Activated T-helper 2 cell treated with anti-CD3 and anti-CD28 coated beads, Interferon-gamma antibody, Interleukin-2, Interleukin-4, amounts not matched to agents 10 μg/mL and 5 μg/mL and 100 μg/mL, durations not matched to agents 14 hours and 24 hours and 36 hours (primary cell): ENCODE results near the gene PDIK1L. TPM values are rescaled to one million over a fixed set of nuclear protein-coding genes. Genes with fewer than 3 reads are reported as not detected.

ENCODE experiments used
- DNase-seq: peaks from one replicate; pipeline ENCODE4 v3.0.0; 2021; ENCODE audit warnings: low spot score
- H3K27ac Mint-ChIP-seq: one replicate; pipeline ENCODE4 v1.8.0; 2021; ENCODE audit warnings: mixed read lengths
- H3K27me3 Mint-ChIP-seq: one replicate; pipeline ENCODE4 v1.8.0; 2021; ENCODE audit warnings: low read depth, mixed read lengths
- H3K36me3 Mint-ChIP-seq: one replicate; pipeline ENCODE4 v1.8.0; 2021; ENCODE audit warnings: low read depth, mixed read lengths
- H3K4me1 Mint-ChIP-seq: one replicate; pipeline ENCODE4 v1.8.0; 2021; ENCODE audit warnings: low read depth, mixed read lengths
- H3K4me3 Mint-ChIP-seq: one replicate; pipeline ENCODE4 v1.8.0; 2021; ENCODE audit warnings: low read depth, mild to moderate bottlenecking, moderate library complexity, mixed read lengths
- H3K9me3 Mint-ChIP-seq: one replicate; pipeline ENCODE4 v1.8.0; 2021; ENCODE audit warnings: mixed read lengths
- intact Hi-C: fragments of 100-400 bp; cut with micrococcal nuclease; formaldehyde crosslinking; loops from one replicate; pipeline ENCODE4 v1.15.1; 2023
- total RNA-seq: library from RNA; stranded (reverse); gene quantifications from 2 replicates; pipeline ENCODE4 v1.2.3, GENCODE V29; 2022

PDIK1L gene
- total RNA-seq, 1 donor from 2014 or later, result 17.2 TPM

- peaks cover 30% of the 10 kb centered on the region for H3K4me1 Mint-ChIP-seq
- DNase-seq, result no peak
- H3K4me3 Mint-ChIP-seq, result no peak overlapping the region
- no peaks in the 10 kb centered on the region for H3K27me3 Mint-ChIP-seq
- H3K27ac Mint-ChIP-seq, result no peak overlapping the region
- H3K36me3 Mint-ChIP-seq, result no peaks in the 10 kb centered on the region
- peaks cover 8% of the 10 kb centered on the region for H3K9me3 Mint-ChIP-seq
- intact Hi-C loops, result no loop called here
Measured at GRCh38 chr1:26130695-26131094, 19.1 kb downstream of the PDIK1L start.

GRCh38 chr1:26132128-26132833 is 20.7 kb downstream of the PDIK1L start:
- peaks cover 8% of the 10 kb centered on the region for H3K9me3 Mint-ChIP-seq
- no peaks in the 10 kb centered on the region for H3K36me3 Mint-ChIP-seq
- intact Hi-C loops, result no loop called here
- no peak overlapping the region for H3K4me3 Mint-ChIP-seq
- H3K27me3 Mint-ChIP-seq, result no peaks in the 10 kb centered on the region
- peaks cover 21% of the 10 kb centered on the region for H3K4me1 Mint-ChIP-seq
- no peak overlapping the region for H3K27ac Mint-ChIP-seq
- DNase-seq, result no peak

DNA sequence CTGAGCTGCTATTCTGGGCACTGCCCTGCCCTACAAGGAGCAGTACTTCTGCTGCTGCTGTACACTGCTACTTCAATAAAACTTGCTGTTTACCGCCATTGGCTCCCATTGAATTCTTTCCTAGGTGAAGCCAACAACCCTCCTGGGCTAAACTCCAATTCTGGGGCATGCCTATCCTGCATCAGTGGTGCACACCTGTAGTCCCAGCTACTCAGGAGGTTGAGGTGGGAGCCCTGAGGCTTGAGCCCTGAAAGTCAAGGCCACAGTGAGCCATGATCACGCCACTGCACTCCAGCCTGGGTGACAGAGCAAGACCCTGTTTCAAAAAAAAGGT is 21.2 kb downstream of the PDIK1L start:
- Mint-ChIP-seq H3K27ac (no peak overlapping the region), H3K27me3 (no peaks in the 10 kb centered on the region), H3K4me3 (no peak overlapping the region), H3K9me3 (peaks cover 8% of the 10 kb centered on the region), H3K36me3 (no peaks in the 10 kb centered on the region), H3K4me1 (peaks cover 16% of the 10 kb centered on the region)
- no peak for DNase-seq
- intact Hi-C loops, result no loop called here

DNA sequence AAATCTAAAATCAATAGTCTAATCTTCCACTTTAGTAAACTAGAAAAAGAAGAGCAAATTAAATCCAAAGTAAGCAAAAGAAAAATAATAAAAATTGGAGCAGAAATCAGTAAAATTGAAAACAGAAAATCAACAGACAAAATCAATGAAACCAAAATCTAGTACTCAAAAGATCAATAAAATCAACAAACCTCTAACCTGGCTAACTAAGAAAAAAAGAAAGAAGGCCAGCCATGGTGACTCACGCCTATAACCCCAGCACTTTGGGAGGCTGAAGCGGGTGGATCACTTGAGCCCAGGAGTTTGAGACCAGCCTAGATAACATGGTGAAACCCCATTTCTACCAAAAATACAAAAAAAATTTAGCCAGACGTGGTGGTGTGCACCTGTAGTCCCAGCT is 22.8 kb downstream of the PDIK1L start:
- Mint-ChIP-seq H3K4me3 (no peak overlapping the region), H3K27ac (no peak overlapping the region), H3K36me3 (no peaks in the 10 kb centered on the region), H3K9me3 (peaks cover 8% of the 10 kb centered on the region), H3K4me1 (peaks cover 15% of the 10 kb centered on the region), H3K27me3 (no peaks in the 10 kb centered on the region)
- intact Hi-C loops, result no loop called here
- DNase-seq, result no peak

GRCh38 chr1:26138974-26139558 is 27.4 kb downstream of the PDIK1L start:
- Mint-ChIP-seq H3K4me1 (peaks cover 8% of the 10 kb centered on the region), H3K27ac (no peak overlapping the region), H3K9me3 (peaks cover 4% of the 10 kb centered on the region), H3K36me3 (no peaks in the 10 kb centered on the region), H3K4me3 (no peak overlapping the region), H3K27me3 (peaks cover 7% of the 10 kb centered on the region)
- no peak for DNase-seq
- intact Hi-C loops, result no loop called here

DNA sequence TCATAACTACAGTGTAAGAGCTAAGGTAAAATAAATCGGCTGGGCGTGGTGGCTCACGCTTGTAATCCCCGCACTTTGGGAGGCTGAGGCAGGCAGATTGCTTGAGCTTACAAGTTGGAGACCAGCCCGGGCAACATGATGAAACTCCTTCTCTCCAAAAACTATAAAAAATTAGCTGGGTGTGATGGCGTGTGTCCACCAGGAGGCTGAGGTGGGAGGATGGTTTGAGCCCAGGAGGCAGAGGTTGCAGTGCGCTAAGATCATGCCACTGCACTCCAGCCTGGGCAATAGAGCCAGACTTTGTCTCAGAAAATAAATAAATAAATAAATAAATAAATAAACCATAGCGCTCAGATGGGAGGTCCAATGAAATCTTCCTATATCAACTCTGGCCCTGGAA is 30.5 kb downstream of the PDIK1L start:
- intact Hi-C loops, result no loop called here
- H3K27me3 Mint-ChIP-seq, result peaks cover 13% of the 10 kb centered on the region
- no peak for DNase-seq

GRCh38 chr1:26145041-26145959 is 33.7 kb downstream of the PDIK1L start:
- no peak overlapping the region for H3K4me3 Mint-ChIP-seq

More for the DNA sequence above, 30.5 kb downstream of the PDIK1L start:
- Mint-ChIP-seq H3K27ac (no peak overlapping the region), H3K4me1 (peaks cover 12% of the 10 kb centered on the region), H3K4me3 (no peak overlapping the region), H3K36me3 (no peaks in the 10 kb centered on the region), H3K9me3 (no peaks in the 10 kb centered on the region)

DNA sequence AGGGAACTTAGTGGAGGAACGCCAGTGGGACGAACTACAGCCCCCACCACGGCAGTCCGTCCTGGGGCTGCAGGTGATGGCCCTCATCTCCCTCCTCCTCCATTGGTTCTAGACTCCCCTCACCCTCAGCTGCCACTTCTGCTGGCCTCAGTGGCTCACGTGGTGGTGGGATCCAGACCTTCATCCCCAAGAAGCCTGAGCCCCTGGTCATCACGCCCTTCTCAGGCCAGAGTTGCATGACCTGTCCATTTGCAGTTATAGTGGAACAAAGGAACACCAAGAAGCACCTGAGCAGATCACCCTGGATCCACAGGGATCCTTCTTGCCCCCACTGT is 34.3 kb downstream of the PDIK1L start:
- Mint-ChIP-seq H3K27ac (no peak overlapping the region), H3K4me3 (no peak overlapping the region), H3K4me1 (peaks cover 4% of the 10 kb centered on the region)

More at GRCh38 chr1:26145041-26145959, 33.7 kb downstream of the PDIK1L start:
- H3K36me3 Mint-ChIP-seq, result no peaks in the 10 kb centered on the region
- intact Hi-C loops, result loop anchor here (1.0 to 2.0 kb wide), 2 partner anchors 40 to 110 kb away; no protein-coding TSS in a partner anchor
- no peaks in the 10 kb centered on the region for H3K9me3 Mint-ChIP-seq
- H3K4me1 Mint-ChIP-seq, result peaks cover 4% of the 10 kb centered on the region
- peaks cover 27% of the 10 kb centered on the region for H3K27me3 Mint-ChIP-seq
- DNase-seq, result peak; percentile 66
- no peak overlapping the region for H3K27ac Mint-ChIP-seq

GRCh38 chr1:26148887-26149286 is 37.3 kb downstream of the PDIK1L start:
- Mint-ChIP-seq H3K27ac (no peak overlapping the region), H3K4me1 (peaks cover 4% of the 10 kb centered on the region), H3K27me3 (peaks cover 36% of the 10 kb centered on the region), H3K4me3 (no peak overlapping the region), H3K9me3 (no peaks in the 10 kb centered on the region), H3K36me3 (no peaks in the 10 kb centered on the region)
- intact Hi-C loops, result no loop called here
- no peak for DNase-seq

More for the DNA sequence above, 34.3 kb downstream of the PDIK1L start:
- intact Hi-C loops, result loop anchor here (1.0 to 2.0 kb wide), 2 partner anchors 41 to 111 kb away; no protein-coding TSS in a partner anchor
- Mint-ChIP-seq H3K9me3 (no peaks in the 10 kb centered on the region), H3K27me3 (peaks cover 27% of the 10 kb centered on the region), H3K36me3 (no peaks in the 10 kb centered on the region)
- no peak for DNase-seq

DNA sequence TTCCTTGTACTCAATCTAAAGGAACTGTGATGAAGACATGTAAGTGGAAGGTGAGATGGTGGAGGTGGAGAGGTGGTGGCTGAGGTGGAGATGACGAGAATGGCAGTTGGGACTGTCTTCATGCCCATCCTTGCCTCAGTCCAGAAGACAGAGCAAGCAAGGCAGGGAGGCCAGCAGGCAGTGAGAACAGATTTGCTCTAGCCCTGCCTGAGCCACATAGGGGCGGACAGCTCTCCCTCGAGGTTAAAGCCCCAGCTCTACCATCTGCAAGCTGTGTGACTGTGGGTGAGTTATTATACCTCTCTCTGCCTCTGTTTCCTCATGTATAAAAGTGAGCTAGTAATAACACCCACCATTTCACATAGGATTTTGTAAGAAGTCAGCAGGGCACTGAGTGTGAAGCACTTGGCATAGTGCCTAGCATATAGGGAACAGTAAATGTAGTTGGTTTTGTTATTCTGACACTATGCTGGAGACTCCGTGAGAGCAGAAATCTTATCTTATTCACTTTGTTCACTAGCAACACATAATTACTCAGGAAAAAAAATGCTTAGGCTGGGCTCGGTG is 42.4 kb downstream of the PDIK1L start:
- Mint-ChIP-seq H3K4me1 (peaks cover 2% of the 10 kb centered on the region), H3K27ac (no peak overlapping the region), H3K27me3 (peaks cover 56% of the 10 kb centered on the region), H3K36me3 (no peaks in the 10 kb centered on the region), H3K4me3 (no peak overlapping the region), H3K9me3 (no peaks in the 10 kb centered on the region)
- DNase-seq, result no peak
- intact Hi-C loops, result no loop called here

GRCh38 chr1:26154750-26155149 is 43.1 kb downstream of the PDIK1L start:
- DNase-seq, result no peak
- intact Hi-C loops, result no loop called here
- Mint-ChIP-seq H3K27ac (no peak overlapping the region), H3K4me1 (peaks cover 2% of the 10 kb centered on the region), H3K36me3 (no peaks in the 10 kb centered on the region), H3K9me3 (no peaks in the 10 kb centered on the region), H3K27me3 (peaks cover 60% of the 10 kb centered on the region), H3K4me3 (no peak overlapping the region)

GRCh38 chr1:26155370-26156284 is 44.0 kb downstream of the PDIK1L start:
- H3K4me1 Mint-ChIP-seq, result peaks cover 2% of the 10 kb centered on the region
- peaks cover 57% of the 10 kb centered on the region for H3K27me3 Mint-ChIP-seq
- no peaks in the 10 kb centered on the region for H3K36me3 Mint-ChIP-seq
- DNase-seq, result no peak
- H3K4me3 Mint-ChIP-seq, result no peak overlapping the region
- H3K9me3 Mint-ChIP-seq, result no peaks in the 10 kb centered on the region
- intact Hi-C loops, result no loop called here
- H3K27ac Mint-ChIP-seq, result no peak overlapping the region
